Aorta (tissue), 5 donors: ENCODE data around the gene TSPAN14. TPM values are rescaled to one million over a fixed set of nuclear protein-coding genes. Genes with fewer than 3 reads are reported as not detected.
"Not testable (repeated sequence)": the region's sequence is repeated elsewhere in the genome, so short reads cannot be mapped to it uniquely, and the experiment has no call there.

Source experiments
- ATAC-seq: fragments of 200-7000 bp; cut with Tn5 transposase; one replicate; pipeline ENCODE4 v1.9.1; 2022; ENCODE audit warnings: moderate library complexity; ENCODE audit not compliant: low FRiP score
- DNase-seq, 2 donors: peaks; one replicate each; pipeline ENCODE4 v3.0.0-alpha.2; 2020
- H3K27ac ChIP-seq, 2 donors: one replicate each; pipeline ENCODE4 v1.5.1; 2013; ENCODE audit warnings: low read length in 2 of 2, mild to moderate bottlenecking in 2 of 2, moderate library complexity in 2 of 2, control low read depth in 1 of 2, inconsistent platforms in 1 of 2, low read depth in 1 of 2
- H3K27me3 ChIP-seq, 2 donors: one replicate each; pipeline ENCODE4 v1.6.1; 2013; ENCODE audit warnings: control low read depth in 1 of 2, low read length in 1 of 2, mild to moderate bottlenecking in 1 of 2, moderate library complexity in 1 of 2; ENCODE audit not compliant: insufficient read depth in 2 of 2, control insufficient read depth in 1 of 2
- H3K36me3 ChIP-seq, 2 donors: one replicate each; pipeline ENCODE4 v1.6.1; 2013; ENCODE audit warnings: control low read depth in 1 of 2, low read length in 1 of 2, mild to moderate bottlenecking in 1 of 2; ENCODE audit not compliant: insufficient read depth in 2 of 2, control insufficient read depth in 1 of 2
- H3K4me1 ChIP-seq, 2 donors: one replicate each; pipeline ENCODE4 v1.6.1; 2013; ENCODE audit warnings: low read length in 2 of 2, control low read depth in 1 of 2, mild to moderate bottlenecking in 1 of 2, moderate library complexity in 1 of 2; ENCODE audit not compliant: insufficient read depth in 2 of 2, control insufficient read depth in 1 of 2
- H3K4me3 ChIP-seq, 2 donors: one replicate each; pipeline ENCODE4 v1.5.1; 2013; ENCODE audit warnings: low read length in 2 of 2, control low read depth in 1 of 2, mild to moderate bottlenecking in 1 of 2
- H3K9me3 ChIP-seq: one replicate; pipeline ENCODE4 v1.6.1; 2013; ENCODE audit warnings: mild to moderate bottlenecking, low read length; ENCODE audit not compliant: control insufficient read depth
- WGBS, 2 donors: extraction: QIAGEN DNeasy Blood & Tissue Kit; methylation state at CpG; one replicate each; pipeline ENCODE4 v1.1.7; 2013; 5-methylcytosine and 5-hydroxymethylcytosine counted together
- intact Hi-C, 2 donors: fragments of 100-400 bp; cut with DNase I; formaldehyde crosslinking; loops; one replicate each; pipeline versions ENCODE4 v1.14.2 to v1.15.0; 2022
- polyA plus RNA-seq, 2 donors: library from polyadenylated mRNA; stranded (reverse); fragments of 200-250 nt; gene quantifications; one replicate each; pipeline ENCODE4 v1.2.3, GENCODE V29; 2013
- total RNA-seq, 2 donors: library from RNA; stranded (reverse); fragmentation: NEBNext Ultra II Directional; extraction: Animal tissue kit (Norgen Biotek cat#: 25700); gene quantifications; one replicate each; pipeline ENCODE4 v1.2.1, GENCODE V29; 2021
- donor health status: healthy with polysubstance abuse.
- donor health status: Bipolar disorder and iron deficiency.
- donor health status: DM: no; HTN: no; CAD: no.
- donor health status: DM: no; HTN: no; CAD: no.
- donor health status: DM: yes; HTN: yes; CAD: no.

TSPAN14 gene
- total and polyA plus RNA-seq, 4 donors = 12.3 to 61.5 (median 36.7) TPM

- no peak for DNase-seq
Observed at GRCh38 chr10:80540136-80540535, 86.0 kb downstream of the TSPAN14 start.

GRCh38 chr10:80540618-80540980, 86.5 kb downstream of the TSPAN14 start:
- 66 to 70% methylated on average over 9 of the region's 9 CpGs for WGBS, 2 donors
- H3K27me3 ChIP-seq = no peaks in the 10 kb centered on the region

More at GRCh38 chr10:80540136-80540535, 86.0 kb downstream of the TSPAN14 start:
- intact Hi-C loops = no loop called here
- Histone ChIP-seq H3K36me3 (no peaks in the 10 kb centered on the region), H3K4me3 (no peak overlapping the region), H3K27me3 (no peaks in the 10 kb centered on the region), H3K27ac (no peak overlapping the region), H3K9me3 (no peaks in the 10 kb centered on the region), H3K4me1 (no peaks in the 10 kb centered on the region)
- 81 to 82% methylated on average over 11 of the region's 11 CpGs for WGBS, 2 donors
- ATAC-seq = no peak

GRCh38 chr10:80540981-80541750, 87.1 kb downstream of the TSPAN14 start:
- no peaks in the 10 kb centered on the region for H3K36me3 ChIP-seq
- H3K4me1 ChIP-seq = no peaks in the 10 kb centered on the region
- H3K27me3 ChIP-seq = no peaks in the 10 kb centered on the region
- H3K4me3 ChIP-seq = no peak overlapping the region
- WGBS, 2 donors = 79 to 86% methylated on average over 11 of the region's 11 CpGs
- ATAC-seq (no peak), DNase-seq (no peak)
- no peak overlapping the region for H3K27ac ChIP-seq
- H3K9me3 ChIP-seq = no peaks in the 10 kb centered on the region
- intact Hi-C loops = no loop called here

More at GRCh38 chr10:80540618-80540980, 86.5 kb downstream of the TSPAN14 start:
- Histone ChIP-seq H3K27ac (no peak overlapping the region), H3K4me1 (no peaks in the 10 kb centered on the region), H3K4me3 (no peak overlapping the region), H3K9me3 (no peaks in the 10 kb centered on the region), H3K36me3 (no peaks in the 10 kb centered on the region)
- DNase-seq (no peak), ATAC-seq (no peak)
- intact Hi-C loops = no loop called here

- Histone ChIP-seq H3K36me3 (no peaks in the 10 kb centered on the region), H3K9me3 (no peaks in the 10 kb centered on the region), H3K27ac (no peak overlapping the region), H3K4me3 (no peak overlapping the region), H3K27me3 (no peaks in the 10 kb centered on the region), H3K4me1 (no peaks in the 10 kb centered on the region)
- WGBS, 2 donors = 79 to 84% methylated on average over 4 of the region's 4 CpGs
- DNase-seq (no peak), ATAC-seq (no peak)
- intact Hi-C loops = no loop called here
Observed at GRCh38 chr10:80542053-80542452, 87.9 kb downstream of the TSPAN14 start.

- Histone ChIP-seq H3K9me3 (no peaks in the 10 kb centered on the region), H3K4me3 (no peak overlapping the region), H3K36me3 (no peaks in the 10 kb centered on the region), H3K27me3 (no peaks in the 10 kb centered on the region), H3K4me1 (no peaks in the 10 kb centered on the region), H3K27ac (no peak overlapping the region)
- no peak for DNase-seq
- WGBS, 2 donors = 96% methylated on average over 11 to 19 of the region's 19 CpGs
- intact Hi-C loops = no loop called here
- ATAC-seq = no peak
Observed at GRCh38 chr10:80542652-80543318, 88.7 kb downstream of the TSPAN14 start.

GRCh38 chr10:80543319-80543672, 89.2 kb downstream of the TSPAN14 start:
- H3K4me1 ChIP-seq, H3K36me3 ChIP-seq, ATAC-seq, intact Hi-C loops, H3K27ac ChIP-seq, H3K27me3 ChIP-seq, H3K9me3 ChIP-seq, H3K4me3 ChIP-seq, DNase-seq: not testable (repeated sequence)
- 93 to 96% methylated on average over 20 to 25 of the region's 25 CpGs for WGBS, 2 donors

GRCh38 chr10:80544316-80544953, 90.3 kb downstream of the TSPAN14 start:
- no peak for DNase-seq
- intact Hi-C loops = no loop called here
- 89 to 93% methylated on average over 12 of the region's 12 CpGs for WGBS, 2 donors

GRCh38 chr10:80545258-80545881, 91.3 kb downstream of the TSPAN14 start:
- ATAC-seq = no peak
- Histone ChIP-seq H3K36me3 (no peaks in the 10 kb centered on the region), H3K27ac (no peak overlapping the region), H3K9me3 (no peaks in the 10 kb centered on the region), H3K4me3 (no peak overlapping the region), H3K4me1 (no peaks in the 10 kb centered on the region), H3K27me3 (no peaks in the 10 kb centered on the region)
- no peak for DNase-seq
- intact Hi-C loops = no loop called here
- 87% methylated on average over 7 of the region's 7 CpGs for WGBS, 2 donors

More at GRCh38 chr10:80544316-80544953, 90.3 kb downstream of the TSPAN14 start:
- H3K27me3 ChIP-seq = no peaks in the 10 kb centered on the region
- no peak overlapping the region for H3K4me3 ChIP-seq
- no peaks in the 10 kb centered on the region for H3K4me1 ChIP-seq
- no peak overlapping the region for H3K27ac ChIP-seq
- no peak for ATAC-seq
- H3K36me3 ChIP-seq = no peaks in the 10 kb centered on the region
- no peaks in the 10 kb centered on the region for H3K9me3 ChIP-seq
